ENCODE results near the gene ANKRD60. TPM values are rescaled to one million over a fixed set of nuclear protein-coding genes. Genes with fewer than 3 reads are reported as not detected.

Gene ANKRD60
- total RNA-seq, 2 donors from 2014 or later, result not detected

DNA sequence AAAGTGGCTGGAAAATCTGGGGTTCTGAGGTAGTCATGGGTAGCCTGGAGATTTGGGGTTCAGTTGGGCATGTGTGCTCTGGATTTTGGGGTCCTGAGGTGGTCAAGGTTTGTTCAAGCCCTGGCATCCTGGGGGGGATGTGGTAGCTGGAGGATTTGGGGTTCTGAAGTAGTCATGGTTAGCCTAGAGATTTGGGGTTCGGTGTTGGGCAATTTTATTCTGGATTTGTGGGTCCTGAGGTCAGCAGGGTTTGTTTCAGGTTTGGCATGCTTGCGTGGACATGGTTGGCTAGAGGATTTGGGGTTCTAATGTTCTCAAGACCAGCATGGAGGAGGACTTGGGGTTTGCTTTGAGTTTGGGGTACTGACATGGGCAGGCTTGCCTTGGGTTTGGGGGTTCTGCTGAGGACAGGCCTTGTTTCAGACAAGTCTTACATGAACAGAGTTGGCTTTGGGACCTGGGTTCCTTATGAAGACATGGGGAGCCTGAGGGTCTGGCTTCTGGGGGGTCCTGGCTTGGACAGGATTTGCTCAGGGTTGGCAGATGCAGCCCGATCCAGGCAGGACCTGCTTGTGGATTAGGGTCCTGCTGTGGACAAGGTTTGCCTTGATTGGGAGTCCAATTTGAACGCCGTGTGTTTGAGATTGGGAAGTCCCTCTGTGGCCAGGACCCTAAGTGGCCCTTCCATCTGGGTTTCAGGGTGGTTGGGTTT, 906 bp downstream of the ANKRD60 start:
- Histone ChIP-seq H3K36me3 (replicated peaks in 1 of 2; ENCODE audit: insufficient read depth in 1 of 2, low read depth in 2 of 2) (no peaks in the 10 kb centered on the region), H3K4me3 (no peak overlapping the region), H3K9me3 (no peaks in the 10 kb centered on the region), H3K27ac (no peak overlapping the region), H3K27me3 (peaks cover 0 to 21% of the 10 kb centered on the region in 2 donors), H3K4me1 (no peaks in the 10 kb centered on the region)
- DNase-seq (peak in 1 of 4 donors; percentile 2), ATAC-seq (no peak)
- TF ChIP-seq, protein P1, sequence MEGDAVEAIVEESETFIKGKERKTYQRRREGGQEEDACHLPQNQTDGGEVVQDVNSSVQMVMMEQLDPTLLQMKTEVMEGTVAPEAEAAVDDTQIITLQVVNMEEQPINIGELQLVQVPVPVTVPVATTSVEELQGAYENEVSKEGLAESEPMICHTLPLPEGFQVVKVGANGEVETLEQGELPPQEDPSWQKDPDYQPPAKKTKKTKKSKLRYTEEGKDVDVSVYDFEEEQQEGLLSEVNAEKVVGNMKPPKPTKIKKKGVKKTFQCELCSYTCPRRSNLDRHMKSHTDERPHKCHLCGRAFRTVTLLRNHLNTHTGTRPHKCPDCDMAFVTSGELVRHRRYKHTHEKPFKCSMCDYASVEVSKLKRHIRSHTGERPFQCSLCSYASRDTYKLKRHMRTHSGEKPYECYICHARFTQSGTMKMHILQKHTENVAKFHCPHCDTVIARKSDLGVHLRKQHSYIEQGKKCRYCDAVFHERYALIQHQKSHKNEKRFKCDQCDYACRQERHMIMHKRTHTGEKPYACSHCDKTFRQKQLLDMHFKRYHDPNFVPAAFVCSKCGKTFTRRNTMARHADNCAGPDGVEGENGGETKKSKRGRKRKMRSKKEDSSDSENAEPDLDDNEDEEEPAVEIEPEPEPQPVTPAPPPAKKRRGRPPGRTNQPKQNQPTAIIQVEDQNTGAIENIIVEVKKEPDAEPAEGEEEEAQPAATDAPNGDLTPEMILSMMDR (IDR thresholded peaks at IDR 0.05), result no peak
- no peak for TF ChIP-seq POLR2A (IDR thresholded peaks at IDR 0.05)
- intact Hi-C loops (cut with DNase I), result no loop called here
- WGBS, 2 donors, result 89 to 95% methylated on average over 3 to 5 of the region's 5 CpGs

DNA sequence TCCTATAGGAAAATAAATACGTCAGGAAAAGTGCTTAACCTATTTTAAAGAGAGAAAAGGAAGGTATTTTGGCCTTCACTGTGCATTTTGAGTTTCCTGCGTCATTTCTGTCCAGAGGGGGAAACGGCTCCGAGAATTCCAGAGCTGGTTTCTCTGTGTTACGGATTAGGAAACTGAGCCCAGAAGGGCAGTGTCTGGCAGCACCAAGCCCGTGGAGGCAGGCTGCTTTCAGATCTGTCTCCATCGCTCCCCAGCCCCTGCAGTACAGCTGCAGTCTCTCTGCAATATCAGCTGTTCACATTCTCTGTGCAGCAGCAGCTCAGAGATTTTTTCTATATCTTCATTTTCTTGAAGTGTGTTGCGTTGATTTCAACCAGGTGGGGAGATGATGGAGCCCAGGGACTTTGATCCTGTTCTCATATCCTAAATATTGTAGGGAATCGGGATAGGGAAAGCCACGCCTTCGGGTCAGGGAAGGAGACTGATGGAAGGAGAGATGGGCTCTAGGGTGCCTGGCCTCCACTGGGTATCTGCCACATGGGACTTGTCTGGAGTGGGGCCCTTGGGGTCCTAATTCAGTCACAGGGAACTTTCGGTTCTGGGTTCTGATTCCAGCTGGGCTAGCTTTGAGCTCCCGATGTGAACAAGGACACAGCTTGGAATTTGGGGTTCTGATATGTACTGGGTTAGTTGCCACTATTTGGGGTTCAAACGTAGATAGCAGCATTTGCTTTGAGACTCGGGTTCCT, 2.8 kb downstream of the ANKRD60 start:
- H3K4me1 ChIP-seq, result no peaks in the 10 kb centered on the region
- no peaks in the 10 kb centered on the region for H3K36me3 ChIP-seq (replicated peaks in 1 of 2; ENCODE audit: insufficient read depth in 1 of 2, low read depth in 2 of 2)
- 54 to 62% methylated on average over 14 to 15 of the region's 15 CpGs for whole genome bisulfite sequencing, 2 donors
- H3K27ac ChIP-seq, result no peak overlapping the region
- ATAC-seq (no peak), DNase-seq (no peak)
- H3K27me3 ChIP-seq, result peaks cover 0 to 24% of the 10 kb centered on the region in 2 donors
- H3K4me3 ChIP-seq, result no peak overlapping the region
- TF ChIP-seq, protein P1 (IDR thresholded peaks at IDR 0.05), result no peak
- TF ChIP-seq POLR2A (IDR thresholded peaks at IDR 0.05), result no peak
- intact Hi-C loops (cut with DNase I), result no loop called here
- H3K9me3 ChIP-seq, result no peaks in the 10 kb centered on the region

DNA sequence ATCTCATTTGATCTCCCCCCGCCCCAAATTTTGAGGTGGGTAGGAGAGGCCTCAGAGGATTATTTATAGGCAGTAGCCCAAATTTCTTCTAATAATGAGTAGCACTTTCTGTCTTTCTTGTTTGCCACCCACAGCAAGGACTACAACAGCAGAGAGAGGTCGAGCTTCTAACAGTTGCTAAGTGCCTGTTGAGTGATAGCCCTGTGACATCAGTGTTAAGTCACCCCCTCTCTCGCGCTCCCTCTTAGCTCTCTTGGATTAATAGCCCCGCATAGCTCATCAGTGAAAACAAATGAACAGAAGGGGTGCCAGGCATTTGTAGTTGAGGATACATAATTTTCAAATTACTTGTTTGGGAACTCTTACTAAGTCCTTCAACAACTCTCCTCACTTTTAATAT, 3.5 kb downstream of the ANKRD60 start:
- DNase-seq, result no peak
- H3K36me3 ChIP-seq (replicated peaks in 1 of 2; ENCODE audit: insufficient read depth in 1 of 2, low read depth in 2 of 2), result no peaks in the 10 kb centered on the region
- WGBS, 2 donors, result 29 to 38% methylated on average over 5 of the region's 5 CpGs
- H3K4me1 ChIP-seq, result no peaks in the 10 kb centered on the region
- peaks cover 0 to 24% of the 10 kb centered on the region in 2 donors for H3K27me3 ChIP-seq
- intact Hi-C loops (cut with DNase I), result no loop called here
- no peak for ATAC-seq
- no peaks in the 10 kb centered on the region for H3K9me3 ChIP-seq
- no peak overlapping the region for H3K4me3 ChIP-seq
- no peak overlapping the region for H3K27ac ChIP-seq
- no peak for TF ChIP-seq POLR2A (IDR thresholded peaks at IDR 0.05)
- TF ChIP-seq, protein P1 (IDR thresholded peaks at IDR 0.05), result no peak

DNA sequence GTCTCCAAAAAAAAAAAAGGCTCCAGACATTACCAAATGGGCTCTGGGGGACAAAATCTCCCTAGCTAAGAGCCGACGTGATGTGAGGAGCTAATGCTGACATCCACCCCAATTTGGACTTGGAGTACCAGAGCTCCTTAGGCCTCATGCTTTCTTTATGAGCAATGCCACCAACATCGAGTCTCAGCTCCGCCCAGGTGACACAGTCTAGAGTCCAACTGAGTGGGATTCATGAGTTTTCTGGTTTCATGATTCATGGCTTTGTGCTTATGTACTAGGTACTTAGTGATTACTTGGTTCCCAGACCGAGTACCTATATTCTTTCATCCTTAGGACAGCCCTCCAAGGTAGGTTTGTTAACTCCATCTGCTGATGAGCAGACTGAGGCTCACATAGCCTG, 4.4 kb downstream of the ANKRD60 start:
- Histone ChIP-seq H3K9me3 (no peaks in the 10 kb centered on the region), H3K4me3 (no peak overlapping the region), H3K36me3 (replicated peaks in 1 of 2; ENCODE audit: insufficient read depth in 1 of 2, low read depth in 2 of 2) (no peaks in the 10 kb centered on the region), H3K27ac (no peak overlapping the region), H3K4me1 (no peaks in the 10 kb centered on the region), H3K27me3 (peaks cover 0 to 21% of the 10 kb centered on the region in 2 donors)
- TF ChIP-seq, protein P1 (IDR thresholded peaks at IDR 0.05), result no peak
- TF ChIP-seq POLR2A (IDR thresholded peaks at IDR 0.05), result no peak
- no peak for DNase-seq
- 59 to 71% methylated on average over 5 of the region's 5 CpGs for WGBS, 2 donors
- ATAC-seq, result no peak
- intact Hi-C loops (cut with DNase I), result no loop called here
